Smooth muscle cell of the brain vasculature (primary cell): Measurements from ENCODE around the gene IL24.

ENCODE experiments used
- DNase-seq: peaks from one replicate; pipeline ENCODE4 v3.0.0-alpha.2; 2012; ENCODE audit warnings: low read depth, low spot score

IL24 gene

DNA sequence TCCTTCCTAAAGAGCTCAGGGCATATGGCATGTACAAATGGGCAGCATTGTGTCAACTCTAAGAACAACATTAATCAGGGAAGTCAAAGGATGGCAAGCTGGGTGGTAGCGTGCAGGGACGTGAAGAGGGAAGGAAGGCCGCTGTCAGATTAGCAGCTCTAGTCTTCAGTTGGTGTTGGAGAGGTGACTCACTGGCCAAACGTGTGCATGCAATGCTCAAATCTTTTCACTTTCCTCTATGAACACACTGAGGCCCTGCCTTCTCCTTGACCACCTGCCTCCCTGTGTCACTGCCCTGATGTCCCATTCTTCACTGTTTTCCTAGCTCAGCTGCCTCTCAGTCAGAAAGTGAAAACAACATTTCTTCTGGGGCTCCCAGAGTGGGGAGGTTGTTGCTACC, 54.9 kb downstream of the IL24 start:
- no peak for DNase-seq

DNA sequence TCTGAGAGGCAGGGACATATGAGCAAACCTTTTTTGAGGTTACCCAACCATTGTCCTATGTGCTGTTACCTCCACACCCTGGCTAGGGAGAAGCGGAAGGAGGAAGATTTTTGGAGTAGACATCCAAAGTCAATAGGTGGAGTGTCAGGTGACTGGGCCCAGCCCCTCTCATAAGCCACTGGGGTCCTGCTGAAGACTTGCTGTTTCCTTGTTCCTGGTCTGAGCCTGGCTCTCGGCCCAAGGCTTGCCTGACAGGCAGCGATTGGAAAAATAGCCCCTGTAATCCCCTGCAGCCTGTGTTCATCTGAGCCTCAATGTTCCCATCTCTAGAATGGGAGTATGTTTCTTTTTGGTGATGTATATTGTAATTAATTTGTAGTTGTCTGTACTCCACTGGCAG, 55.9 kb downstream of the IL24 start:
- DNase-seq = no peak

DNA sequence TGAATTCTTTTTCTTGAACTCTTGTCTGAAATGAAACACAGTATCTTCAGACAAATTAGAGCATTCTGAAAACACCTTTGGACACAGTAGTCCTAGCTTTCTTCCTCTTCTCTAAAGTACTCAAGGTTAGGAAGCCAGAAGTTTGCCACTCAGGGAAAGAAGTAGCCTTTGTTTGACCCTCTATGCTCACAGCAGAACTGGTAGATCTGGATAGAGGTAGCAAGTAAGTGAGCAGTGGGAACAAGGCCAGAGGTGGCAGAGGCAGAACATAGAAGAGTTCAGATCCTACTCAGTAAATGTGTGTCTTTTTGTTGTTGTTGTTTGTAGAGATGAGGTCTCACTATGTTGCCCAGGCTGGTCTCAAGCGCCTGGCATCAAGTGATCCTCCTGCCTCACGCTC, 56.4 kb downstream of the IL24 start:
- no peak for DNase-seq
